Measurements from ENCODE around the gene ADAMTS2. TPM values are rescaled to one million over a fixed set of nuclear protein-coding genes. Genes with fewer than 3 reads are reported as not detected.
A peak's percentile ranks its signal among the peaks of the same experiment; 100 is the strongest.

ADAMTS2 gene
- total RNA-seq, 1 experiment from 2014 or later: 1.7 TPM

DNA sequence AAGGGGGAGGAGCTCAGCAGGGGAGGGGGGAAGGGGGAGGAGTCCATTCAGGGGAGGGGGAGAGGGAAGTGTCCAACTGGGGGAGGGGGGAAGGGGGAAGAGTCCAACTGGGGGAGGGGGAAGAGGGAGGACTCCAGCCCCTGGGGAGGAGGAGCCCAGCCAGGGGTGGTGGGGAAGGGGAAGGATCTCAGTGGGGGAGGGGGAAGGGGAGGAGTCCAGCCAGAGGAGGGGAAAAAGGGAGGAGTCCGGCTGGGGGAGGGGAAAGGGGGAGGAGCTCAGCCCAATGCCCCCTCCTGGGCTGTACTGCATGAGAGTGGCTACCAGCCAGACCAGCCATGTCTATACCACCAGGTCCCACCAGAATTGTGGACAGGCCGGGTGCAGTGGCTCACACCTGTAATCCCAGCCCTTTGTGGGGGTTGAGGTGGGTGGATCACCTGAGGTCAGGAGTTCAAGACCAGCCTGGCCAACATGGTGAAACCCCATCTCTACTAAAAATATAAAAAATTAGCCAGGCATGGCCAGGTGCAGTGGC lies 30.6 kb upstream of the ADAMTS2 start:
- H3K36me3 ChIP-seq (replicated peaks; ENCODE audit: control insufficient read depth, insufficient read depth, low read length): no peaks in the 10 kb centered on the region
- DNase-seq: no peak
- H3K27me3 ChIP-seq (ENCODE audit: control insufficient read depth, insufficient read depth, low read length): no peaks in the 10 kb centered on the region
- H3K4me3 ChIP-seq (ENCODE audit: insufficient read depth, low read depth, low read length): no peak overlapping the region

DNA sequence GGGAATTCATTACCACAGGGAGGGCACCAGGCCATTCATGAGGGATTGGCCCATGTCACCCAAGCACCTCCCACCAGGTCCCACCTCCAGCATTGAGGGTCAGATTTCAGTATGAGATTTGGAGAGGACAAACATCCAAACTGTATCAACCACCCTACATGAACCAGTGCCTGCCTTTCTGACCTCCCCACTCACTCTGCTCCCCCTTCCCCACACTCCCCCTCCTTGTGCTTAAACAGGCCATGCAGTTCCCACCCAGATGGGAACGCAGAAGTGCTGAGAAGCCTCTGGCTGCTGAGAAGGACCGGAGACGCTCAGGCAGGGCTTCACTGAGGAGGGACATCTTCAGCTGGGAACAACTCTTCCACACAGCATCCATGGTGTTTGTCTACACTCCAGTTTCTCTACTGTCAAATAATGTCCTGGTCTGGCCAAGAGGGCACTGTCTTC lies 30.0 kb upstream of the ADAMTS2 start:
- no peaks in the 10 kb centered on the region for H3K36me3 ChIP-seq (replicated peaks; ENCODE audit: control insufficient read depth, insufficient read depth, low read length)
- no peak for DNase-seq

DNA sequence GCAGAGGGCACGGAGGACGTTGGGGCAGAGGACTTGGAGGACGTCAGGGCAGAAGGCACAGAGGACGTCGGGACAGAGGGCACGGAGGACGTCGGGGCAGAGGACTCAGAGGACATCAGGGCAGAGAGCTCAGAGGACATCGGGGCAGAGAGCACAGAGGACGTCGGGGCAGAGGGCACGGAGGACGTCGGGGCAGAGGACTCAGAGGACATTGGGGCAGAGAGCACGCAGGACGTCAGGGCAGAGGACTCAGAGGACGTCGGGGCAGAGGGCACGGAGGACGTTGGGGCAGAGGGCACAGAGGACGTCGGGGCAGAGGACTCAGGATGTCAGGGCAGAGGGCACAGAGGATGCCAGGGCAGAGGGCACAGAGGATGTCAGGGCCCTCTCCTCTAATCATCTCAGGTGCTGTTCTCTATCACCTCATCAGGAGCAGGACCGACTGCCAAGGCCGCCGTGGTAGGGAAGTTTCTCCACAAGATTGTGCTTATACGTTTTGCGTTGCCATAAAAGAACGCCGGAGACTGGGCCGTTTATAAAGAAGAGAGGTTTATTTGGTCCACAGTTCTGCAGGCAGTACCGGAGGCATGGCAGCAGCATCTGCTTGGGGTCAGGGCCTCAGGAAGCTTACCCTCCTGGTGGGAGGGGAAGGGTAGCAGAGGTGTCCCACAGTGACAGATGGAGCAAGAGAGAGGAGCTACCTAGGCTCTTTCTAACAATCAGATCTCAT lies 29.4 kb upstream of the ADAMTS2 start:
- H3K27me3 ChIP-seq (ENCODE audit: control insufficient read depth, insufficient read depth, low read length): no peaks in the 10 kb centered on the region
- no peaks in the 10 kb centered on the region for H3K36me3 ChIP-seq (replicated peaks; ENCODE audit: control insufficient read depth, insufficient read depth, low read length)
- peak; percentile 25 for DNase-seq

More for the DNA sequence above, 30.0 kb upstream of the ADAMTS2 start:
- Histone ChIP-seq H3K27me3 (ENCODE audit: control insufficient read depth, insufficient read depth, low read length) (no peaks in the 10 kb centered on the region), H3K4me3 (ENCODE audit: insufficient read depth, low read depth, low read length) (no peak overlapping the region)

DNA sequence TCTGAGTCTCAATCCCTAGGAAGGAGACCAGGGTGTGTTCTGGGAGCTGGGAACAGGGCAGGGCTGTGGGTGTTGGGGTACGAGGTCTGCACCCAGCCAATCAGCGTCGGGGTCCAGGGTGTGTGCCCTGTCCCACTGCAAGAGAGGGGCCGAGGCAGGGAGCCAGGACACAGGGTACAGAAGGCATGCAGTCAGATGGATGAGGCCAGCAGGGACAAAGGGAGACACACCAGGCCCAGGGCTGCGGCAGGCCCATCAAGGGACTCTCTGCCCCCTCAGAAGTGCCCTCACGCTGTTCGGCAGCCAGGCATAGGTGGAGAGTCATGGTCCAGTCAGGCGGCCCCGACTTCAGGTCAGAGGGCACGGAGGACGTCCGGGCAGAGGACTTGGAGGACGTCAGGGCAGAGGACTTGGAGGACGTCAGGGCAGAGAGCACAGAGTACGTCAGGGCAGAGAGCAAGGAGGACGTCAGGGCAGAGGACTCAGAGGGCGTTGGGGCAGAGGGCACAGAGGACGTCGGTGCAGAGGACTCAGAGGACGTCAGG lies 28.8 kb upstream of the ADAMTS2 start:
- Histone ChIP-seq H3K36me3 (replicated peaks; ENCODE audit: control insufficient read depth, insufficient read depth, low read length) (no peaks in the 10 kb centered on the region), H3K27me3 (ENCODE audit: control insufficient read depth, insufficient read depth, low read length) (no peaks in the 10 kb centered on the region), H3K4me3 (ENCODE audit: insufficient read depth, low read depth, low read length) (no peak overlapping the region)
- DNase-seq: peak; percentile 32

More for the DNA sequence above, 29.4 kb upstream of the ADAMTS2 start:
- H3K4me3 ChIP-seq (ENCODE audit: insufficient read depth, low read depth, low read length): no peak overlapping the region

DNA sequence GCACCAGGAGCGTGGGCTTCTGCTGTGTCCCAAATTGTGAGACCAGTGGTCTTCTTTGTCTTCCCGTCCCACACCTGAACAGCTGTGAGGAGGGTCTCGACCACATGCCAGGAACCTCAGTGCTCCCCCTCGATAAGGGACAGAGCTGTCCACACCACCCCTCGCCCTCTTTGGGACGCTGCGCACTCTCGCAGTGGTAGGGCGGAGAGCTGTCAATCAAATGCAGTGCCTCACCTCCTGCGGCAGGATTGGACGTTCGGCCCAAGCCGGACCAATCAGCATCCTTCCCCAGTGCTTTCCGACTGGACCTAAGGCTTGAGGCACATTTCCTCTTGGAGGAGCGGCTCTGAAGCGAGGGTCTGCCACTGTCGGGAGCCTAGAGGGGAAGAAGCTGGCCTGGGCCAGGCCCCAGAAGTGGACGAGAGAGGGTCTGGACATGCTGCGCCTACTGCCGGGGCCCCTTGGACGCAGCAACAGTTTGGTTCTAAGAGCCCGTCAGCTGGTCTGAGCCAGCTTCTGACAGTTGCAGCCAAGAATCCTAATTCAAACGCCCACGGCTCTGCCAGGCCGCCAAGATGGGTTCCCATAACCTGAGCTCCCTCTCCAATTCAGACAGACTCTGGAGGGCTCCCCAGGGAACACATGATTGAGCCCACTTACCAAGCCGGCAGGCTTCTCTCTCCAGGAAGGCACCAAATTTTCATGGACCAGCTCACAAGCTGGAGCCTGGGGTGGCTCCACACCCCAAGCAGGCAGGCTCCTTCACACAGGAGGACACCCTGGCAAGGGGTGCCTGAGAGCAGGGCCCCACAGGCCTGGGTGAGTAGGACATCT lies 28.1 kb upstream of the ADAMTS2 start:
- no peak overlapping the region for H3K4me3 ChIP-seq (ENCODE audit: insufficient read depth, low read depth, low read length)
- no peaks in the 10 kb centered on the region for H3K27me3 ChIP-seq (ENCODE audit: control insufficient read depth, insufficient read depth, low read length)
- no peaks in the 10 kb centered on the region for H3K36me3 ChIP-seq (replicated peaks; ENCODE audit: control insufficient read depth, insufficient read depth, low read length)
- DNase-seq: peak; percentile 85

DNA sequence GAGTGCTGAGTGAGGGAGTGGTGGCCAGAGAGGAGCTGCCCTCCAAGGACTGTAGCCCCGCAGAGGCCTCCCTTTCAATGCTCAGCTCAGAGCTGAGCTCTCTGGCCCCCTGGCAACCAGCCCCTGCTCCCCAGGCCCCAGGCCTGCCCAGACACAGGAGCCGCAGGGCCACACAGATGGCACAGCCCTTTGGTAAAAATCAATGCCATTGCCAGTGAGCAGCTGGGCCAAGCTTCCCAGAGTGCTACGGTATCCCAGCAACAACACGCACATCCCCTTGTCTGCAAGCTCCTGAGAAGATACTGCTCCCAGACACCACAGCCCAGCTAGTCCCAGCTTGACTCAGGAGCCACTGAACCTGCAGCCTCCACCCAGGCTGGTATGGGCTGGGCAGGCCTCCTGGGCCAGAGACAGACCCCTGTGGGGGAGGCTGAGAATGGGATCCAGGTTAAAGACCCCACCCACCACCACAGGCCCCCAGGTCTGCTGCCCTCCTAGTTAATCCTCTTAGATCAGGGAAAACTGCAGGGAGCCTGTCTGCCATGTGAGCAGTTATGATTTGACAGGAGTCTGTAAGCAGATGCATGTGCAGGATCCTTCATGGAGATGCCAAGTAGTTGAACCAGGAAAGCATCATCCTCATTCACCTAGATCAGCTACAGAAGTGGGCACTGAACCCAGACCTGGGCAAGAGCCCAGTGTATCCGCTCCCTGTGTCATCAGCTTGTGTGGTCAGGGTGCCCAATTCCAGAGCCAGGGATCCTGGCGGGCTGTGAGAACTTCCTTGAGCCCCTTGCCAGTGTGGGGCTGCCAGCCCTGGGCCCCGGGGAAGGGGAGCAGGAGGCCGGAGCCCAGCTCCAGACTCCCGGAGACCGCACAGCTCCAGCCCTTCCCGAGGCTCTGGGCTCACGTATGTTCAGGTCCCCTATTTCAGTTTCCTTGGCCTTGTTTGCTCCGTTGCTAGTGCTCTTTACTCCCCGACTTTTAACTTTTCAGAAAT lies 26.7 kb upstream of the ADAMTS2 start:
- H3K27me3 ChIP-seq (ENCODE audit: control insufficient read depth, insufficient read depth, low read length): no peaks in the 10 kb centered on the region
- no peaks in the 10 kb centered on the region for H3K36me3 ChIP-seq (replicated peaks; ENCODE audit: control insufficient read depth, insufficient read depth, low read length)
- H3K4me3 ChIP-seq (ENCODE audit: insufficient read depth, low read depth, low read length): no peak overlapping the region
- DNase-seq: peak; percentile 43

DNA sequence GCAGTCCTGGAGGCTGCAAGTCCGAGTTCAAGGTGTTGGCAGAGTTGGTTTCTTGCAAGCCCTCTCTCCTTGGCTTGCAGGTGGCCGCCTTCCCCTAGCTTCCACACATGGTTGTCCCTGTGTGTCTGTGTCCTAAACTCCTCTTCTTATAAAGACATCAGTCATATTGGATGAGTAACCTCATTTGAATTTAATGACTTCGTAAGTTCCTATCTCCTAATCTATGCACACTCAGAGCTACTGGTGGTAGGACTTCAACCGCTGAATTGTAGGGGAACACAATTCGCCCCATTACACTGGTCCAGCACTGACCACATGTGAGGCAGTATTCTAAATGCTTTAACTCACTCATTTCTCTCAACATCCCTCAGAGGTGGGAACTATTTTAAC lies 25.9 kb upstream of the ADAMTS2 start:
- Histone ChIP-seq H3K27me3 (ENCODE audit: control insufficient read depth, insufficient read depth, low read length) (no peaks in the 10 kb centered on the region), H3K36me3 (replicated peaks; ENCODE audit: control insufficient read depth, insufficient read depth, low read length) (no peaks in the 10 kb centered on the region), H3K4me3 (ENCODE audit: insufficient read depth, low read depth, low read length) (no peak overlapping the region)
- DNase-seq: peak; percentile 14

DNA sequence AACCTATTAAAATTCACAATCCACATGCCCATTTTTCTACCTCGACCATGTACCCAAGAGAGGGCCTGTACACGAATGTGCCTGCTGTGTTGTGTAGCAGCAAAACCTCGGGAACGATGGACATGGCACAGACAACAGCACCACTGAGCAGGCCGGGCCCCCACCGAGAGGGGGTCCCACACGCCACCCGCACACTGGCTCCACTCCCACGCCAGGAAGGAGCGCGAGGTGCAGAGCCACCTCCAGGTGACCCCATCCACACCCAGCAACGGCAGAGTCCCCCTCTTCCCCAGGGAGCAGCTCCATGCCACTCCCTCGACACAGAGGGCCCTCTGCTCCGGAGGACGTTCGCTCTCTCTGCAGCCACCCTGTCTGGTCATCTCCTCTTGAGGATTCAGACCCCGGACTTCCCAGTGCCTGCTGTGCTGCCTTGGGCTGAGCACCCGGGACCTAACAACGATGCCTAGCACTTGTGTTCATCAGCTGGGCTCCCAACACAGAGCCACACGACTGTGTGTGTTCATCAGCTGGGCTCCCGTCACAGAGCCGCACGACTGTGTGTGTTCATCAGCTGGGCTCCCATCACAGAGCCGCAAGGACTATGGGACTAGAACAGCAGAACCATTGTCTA lies 25.3 kb upstream of the ADAMTS2 start:
- H3K4me3 ChIP-seq (ENCODE audit: insufficient read depth, low read depth, low read length): no peak overlapping the region
- H3K36me3 ChIP-seq (replicated peaks; ENCODE audit: control insufficient read depth, insufficient read depth, low read length): no peaks in the 10 kb centered on the region
- DNase-seq: peak; percentile 41

DNA sequence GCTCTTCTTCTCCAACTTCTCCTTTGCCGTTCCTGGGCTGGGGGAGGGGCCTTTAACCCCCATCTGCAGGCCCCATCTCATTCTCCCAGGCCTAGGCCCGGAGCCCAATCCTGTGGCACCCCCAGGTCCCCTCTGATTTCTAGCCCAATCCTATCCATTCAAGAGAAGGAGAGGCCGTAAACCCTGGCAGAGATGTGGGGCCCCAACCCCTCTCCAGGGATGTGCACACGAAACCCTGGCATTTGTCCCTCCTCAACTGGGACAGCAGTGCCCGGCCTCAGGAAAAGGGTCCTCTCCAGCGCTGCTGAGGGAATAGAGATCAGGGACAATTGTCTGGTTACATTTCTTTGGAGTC lies 24.2 kb upstream of the ADAMTS2 start:
- DNase-seq: no peak
- H3K27me3 ChIP-seq (ENCODE audit: control insufficient read depth, insufficient read depth, low read length): no peaks in the 10 kb centered on the region
- H3K4me3 ChIP-seq (ENCODE audit: insufficient read depth, low read depth, low read length): no peak overlapping the region
- no peaks in the 10 kb centered on the region for H3K36me3 ChIP-seq (replicated peaks; ENCODE audit: control insufficient read depth, insufficient read depth, low read length)

More for the DNA sequence above, 25.3 kb upstream of the ADAMTS2 start:
- no peaks in the 10 kb centered on the region for H3K27me3 ChIP-seq (ENCODE audit: control insufficient read depth, insufficient read depth, low read length)

DNA sequence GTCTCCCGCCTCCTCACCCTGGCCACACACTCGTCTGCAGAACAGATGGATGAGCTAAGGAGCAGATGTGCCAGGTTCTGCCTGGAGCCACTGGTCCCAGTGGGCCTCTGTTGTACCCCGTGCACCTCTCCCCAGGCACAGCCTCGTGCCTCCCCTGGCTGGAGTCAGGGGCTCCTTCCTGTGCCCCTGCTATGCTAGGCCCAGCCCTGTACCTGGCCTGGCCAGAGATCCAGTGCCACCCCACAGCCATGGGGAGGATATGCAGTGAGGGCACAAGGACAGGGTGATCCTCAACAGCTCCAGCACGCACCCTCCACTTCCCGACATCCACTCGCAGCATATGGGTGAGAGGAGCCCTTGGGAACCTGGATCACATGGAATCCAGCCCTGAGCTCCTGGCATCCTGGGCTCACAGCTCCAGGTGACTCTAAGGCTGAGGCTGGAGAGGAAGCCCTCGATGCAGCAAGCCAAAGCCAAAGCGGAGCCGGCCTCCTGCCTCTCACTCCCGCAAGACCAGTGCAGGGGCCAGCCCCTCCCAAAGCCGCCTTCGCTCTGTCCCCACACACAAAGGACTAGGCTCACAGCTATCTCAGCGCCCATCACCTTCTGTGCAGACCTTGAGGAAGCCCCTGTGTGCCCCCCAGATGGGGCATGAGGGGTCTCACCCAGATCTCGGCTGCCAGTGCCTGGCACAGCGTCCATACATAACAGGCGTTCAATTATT lies 23.7 kb upstream of the ADAMTS2 start:
- no peak for DNase-seq
- H3K4me3 ChIP-seq (ENCODE audit: insufficient read depth, low read depth, low read length): no peak overlapping the region
- H3K36me3 ChIP-seq (replicated peaks; ENCODE audit: control insufficient read depth, insufficient read depth, low read length): no peaks in the 10 kb centered on the region
- no peaks in the 10 kb centered on the region for H3K27me3 ChIP-seq (ENCODE audit: control insufficient read depth, insufficient read depth, low read length)

DNA sequence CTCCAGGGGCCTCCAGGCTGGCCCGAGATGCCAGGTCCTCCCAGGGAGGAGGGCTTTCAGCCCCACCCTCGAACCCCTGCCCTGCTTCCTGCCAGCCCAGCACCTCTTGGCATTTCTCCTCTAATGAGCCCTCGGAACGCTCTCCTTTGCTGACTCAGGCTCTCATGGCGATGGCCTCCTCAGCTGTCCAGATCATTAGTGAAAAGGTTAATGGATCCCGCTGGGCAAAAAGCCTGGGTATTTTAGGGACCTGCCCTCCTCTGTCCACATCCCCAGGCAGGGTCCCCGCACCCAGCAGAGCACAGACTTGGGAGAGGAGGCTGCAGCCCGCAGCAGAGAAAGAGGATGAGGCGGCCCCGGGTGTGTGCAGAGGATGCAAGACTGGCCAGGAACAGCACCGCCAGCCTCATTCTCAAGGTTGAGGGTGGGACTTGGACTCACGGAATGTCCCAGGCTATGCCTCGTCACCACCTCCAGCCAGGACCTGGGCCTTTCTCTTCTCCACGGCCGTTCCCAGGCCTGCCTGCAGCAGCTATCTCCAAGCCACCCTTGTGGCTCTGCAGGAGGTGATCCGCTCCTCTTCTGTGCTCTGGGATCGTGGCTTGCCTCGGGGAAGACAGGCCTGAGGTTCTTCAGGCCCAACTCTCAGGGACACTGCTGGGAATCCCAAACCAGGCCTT lies 23.0 kb upstream of the ADAMTS2 start:
- DNase-seq: no peak
- Histone ChIP-seq H3K27me3 (ENCODE audit: control insufficient read depth, insufficient read depth, low read length) (no peaks in the 10 kb centered on the region), H3K36me3 (replicated peaks; ENCODE audit: control insufficient read depth, insufficient read depth, low read length) (no peaks in the 10 kb centered on the region), H3K4me3 (ENCODE audit: insufficient read depth, low read depth, low read length) (no peak overlapping the region)

DNA sequence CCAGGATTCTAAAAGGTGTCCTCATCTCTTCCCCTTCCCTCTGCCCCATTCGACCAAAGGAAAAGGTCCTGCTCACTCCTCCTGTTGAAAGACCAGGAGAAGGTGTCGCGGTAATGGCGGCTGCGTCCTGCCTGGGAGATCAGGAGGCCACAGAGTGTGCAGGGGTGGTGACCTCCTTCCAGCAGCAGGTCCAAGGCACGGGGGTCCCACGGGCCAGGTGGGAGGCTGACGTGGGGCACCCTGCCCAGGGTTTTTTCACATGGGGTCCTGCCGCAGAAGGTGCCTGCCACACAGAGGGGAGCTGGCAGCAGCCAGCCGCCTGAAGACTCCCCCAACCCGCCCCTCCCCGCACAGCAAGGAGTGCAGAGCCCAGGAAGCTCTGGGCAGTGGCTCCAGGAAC lies 22.2 kb upstream of the ADAMTS2 start:
- Histone ChIP-seq H3K27me3 (ENCODE audit: control insufficient read depth, insufficient read depth, low read length) (no peaks in the 10 kb centered on the region), H3K36me3 (replicated peaks; ENCODE audit: control insufficient read depth, insufficient read depth, low read length) (no peaks in the 10 kb centered on the region), H3K4me3 (ENCODE audit: insufficient read depth, low read depth, low read length) (no peak overlapping the region)
- DNase-seq: no peak

All from H7 (cell line).